Endodermal cell (in vitro differentiated cells): ENCODE results near the gene CPE. TPM values are rescaled to one million over a fixed set of nuclear protein-coding genes. Genes with fewer than 3 reads are reported as not detected.

Experiments used
- DNase-seq: peaks from one replicate; pipeline ENCODE4 v3.0.0-alpha.2; 2017
- H3K27ac ChIP-seq: 2 replicates; pipeline ENCODE4 v1.5.1; 2013; ENCODE audit warnings: mild to moderate bottlenecking, low read depth, low read length, moderate library complexity
- H3K27me3 ChIP-seq: 2 replicates; pipeline ENCODE4 v1.6.1; 2013; ENCODE audit warnings: mild to moderate bottlenecking, low read length, moderate library complexity; ENCODE audit not compliant: insufficient read depth, control insufficient read depth, poor library complexity, severe bottlenecking
- H3K36me3 ChIP-seq: 2 replicates; pipeline ENCODE4 v1.7.0; 2013; ENCODE audit warnings: mild to moderate bottlenecking, low read length, moderate library complexity; ENCODE audit not compliant: control insufficient read depth, insufficient read depth
- H3K4me1 ChIP-seq: one replicate; pipeline ENCODE4 v1.7.0; 2013; ENCODE audit warnings: low read length; ENCODE audit not compliant: control insufficient read depth, insufficient read depth
- H3K4me3 ChIP-seq: 2 replicates; pipeline ENCODE4 v1.5.1; 2013; ENCODE audit warnings: mild to moderate bottlenecking, low read length, moderate library complexity
- H3K9ac ChIP-seq: 2 replicates; pipeline ENCODE4 v1.6.1; 2013; ENCODE audit warnings: mild to moderate bottlenecking, low read length, moderate library complexity; ENCODE audit not compliant: poor library complexity, severe bottlenecking; ENCODE audit errors: extremely low read depth
- H3K9me3 ChIP-seq: 2 replicates; pipeline ENCODE4 v1.6.1; 2013; ENCODE audit warnings: mild to moderate bottlenecking, low read length, moderate library complexity; ENCODE audit not compliant: control insufficient read depth
- H3K27ac Mint-ChIP-seq: 2 replicates; pipeline ENCODE4 v1.8.0; 2020; ENCODE audit warnings: mixed read lengths
- H3K27me3 Mint-ChIP-seq: 2 replicates; pipeline ENCODE4 v1.8.0; 2021; ENCODE audit warnings: mild to moderate bottlenecking, mixed read lengths; ENCODE audit not compliant: insufficient read depth
- H3K36me3 Mint-ChIP-seq: 2 replicates; pipeline ENCODE4 v1.8.0; 2020; ENCODE audit warnings: low read depth, mixed read lengths
- H3K4me1 Mint-ChIP-seq: 2 replicates; pipeline ENCODE4 v1.8.0; 2020; ENCODE audit warnings: mixed read lengths
- H3K4me3 Mint-ChIP-seq: 2 replicates; pipeline ENCODE4 v1.8.0; 2020; ENCODE audit warnings: mild to moderate bottlenecking, moderate library complexity, mixed read lengths
- H3K9me3 Mint-ChIP-seq: 2 replicates; pipeline ENCODE4 v1.8.0; 2020; ENCODE audit warnings: mild to moderate bottlenecking, mixed read lengths
- CTCF ChIP-seq: fragments of 200-600 bp; sonication (generic); conservative IDR thresholded peaks from 2 replicates; pipeline ENCODE4 v1.5.0; 2021; ENCODE audit warnings: antibody characterized with exemption, mild to moderate bottlenecking
- WGBS, 2 experiments: methylation state at CpG; one replicate each; pipeline versions ENCODE4 v1.1.5 to v1.1.7; 2013; ENCODE audit warnings: missing lambda C conversion rate in 2 of 2, mixed read lengths in 1 of 2; ENCODE audit not compliant: insufficient coverage in 1 of 2, insufficient read length in 1 of 2; 5-methylcytosine and 5-hydroxymethylcytosine counted together
- total RNA-seq, 2 donors: library from RNA; stranded (reverse); fragmentation: NEBNext Ultra II Directional in 1 of 2; extraction: Animal tissue kit (Norgen Biotek cat#: 25700) in 1 of 2; gene quantifications; 2 replicates in 1 of 2; 3 replicates in 1 of 2; pipeline ENCODE4 v1.2.1, GENCODE V29; 2021

Gene CPE
- total RNA-seq, 2 donors from 2014 or later, result 237 to 298 TPM

GRCh38 chr4:165343353-165344191, 35.2 kb upstream of the CPE start:
- peaks cover 28% of the 10 kb centered on the region for H3K36me3 Mint-ChIP-seq
- no peaks in the 10 kb centered on the region for H3K27me3 ChIP-seq
- no peaks in the 10 kb centered on the region for H3K4me1 ChIP-seq
- H3K4me1 Mint-ChIP-seq, result no peaks in the 10 kb centered on the region
- H3K9ac ChIP-seq, result no peak overlapping the region
- peaks cover 51% of the 10 kb centered on the region for H3K36me3 ChIP-seq
- no peaks in the 10 kb centered on the region for H3K9me3 ChIP-seq
- H3K27ac Mint-ChIP-seq, result no peak overlapping the region
- peak; percentile 71 for TF ChIP-seq CTCF
- WGBS, 2 experiments, result 87 to 95% methylated on average over 6 to 13 of the region's 13 CpGs
- H3K4me3 Mint-ChIP-seq, result no peak overlapping the region
- no peak overlapping the region for H3K27ac ChIP-seq
- no peak overlapping the region for H3K4me3 ChIP-seq
- DNase-seq, result peak; percentile 67
- H3K27me3 Mint-ChIP-seq, result no peaks in the 10 kb centered on the region
- no peaks in the 10 kb centered on the region for H3K9me3 Mint-ChIP-seq

- H3K4me1 ChIP-seq, result no peaks in the 10 kb centered on the region
- H3K27ac Mint-ChIP-seq, result no peak overlapping the region
- peak; percentile 52 for DNase-seq
Measured at GRCh38 chr4:165345666-165346417, 33.0 kb upstream of the CPE start.

More at GRCh38 chr4:165345666-165346417, 33.0 kb upstream of the CPE start:
- Histone ChIP-seq H3K9me3 (peaks cover under 1% of the 10 kb centered on the region), H3K9ac (no peak overlapping the region), H3K27me3 (no peaks in the 10 kb centered on the region), H3K27ac (no peak overlapping the region), H3K36me3 (peaks cover 28% of the 10 kb centered on the region), H3K4me3 (no peak overlapping the region)
- H3K36me3 Mint-ChIP-seq, result peaks cover 12% of the 10 kb centered on the region
- H3K9me3 Mint-ChIP-seq, result no peaks in the 10 kb centered on the region
- H3K4me1 Mint-ChIP-seq, result no peaks in the 10 kb centered on the region
- whole genome bisulfite sequencing, 2 experiments, result 85 to 96% methylated on average over 2 to 10 of the region's 10 CpGs
- peak; percentile 32 for TF ChIP-seq CTCF
- H3K27me3 Mint-ChIP-seq, result no peaks in the 10 kb centered on the region
- H3K4me3 Mint-ChIP-seq, result no peak overlapping the region
